Spleen (tissue), 7 donors: Measurements from ENCODE around the gene PSMG3.

Experiments used
- CTCF ChIP-seq, 11 experiments: fragments of 200-600 bp in 7 of 11; fragments of 450-650 bp in 4 of 11; sonication (generic) in 4 of 11; IDR thresholded peaks in 8 of 11; conservative IDR thresholded peaks in 3 of 11; 1 replicate in 7 of 11; 2 replicates in 4 of 11; pipeline versions ENCODE4 v1.4.0 to v1.8.0; 2016 to 2021; ENCODE audit warnings: antibody characterized with exemption in 11 of 11, inconsistent platforms in 4 of 11, mild to moderate bottlenecking in 1 of 11
- POLR2AphosphoS5 ChIP-seq, 3 donors: sonication (generic); formaldehyde crosslinking; IDR thresholded peaks; one replicate each; pipeline ENCODE4 v1.5.1; 2017; ENCODE audit warnings: antibody characterized with exemption in 3 of 3
- donor health status: DM: no; HTN: no; CAD: no; lungs with moderate emphysema.
- donor health status: DM: no; HTN: no; CAD: no.
- donor health status: DM: no; HTN: no; CAD: no.

- TF ChIP-seq CTCF (IDR thresholded peaks at IDR 0.05 in 8 of 11, conservative IDR thresholded peaks at IDR 0.05 in 3 of 11) (no peak), POLR2AphosphoS5 (IDR thresholded peaks at IDR 0.05) (no peak)
Observed at GRCh38 chr7:1591396-1591795, 21.6 kb upstream of the PSMG3 start.
